K562 (cell line): ENCODE data around the gene TBL2. TPM values are rescaled to one million over a fixed set of nuclear protein-coding genes. Genes with fewer than 3 reads are reported as not detected.

Experiments used
- BCOR ChIP-seq: fragments of 450-650 bp; IDR thresholded peaks from 2 replicates; pipeline ENCODE4 v1.6.1; 2016
- CC2D1A ChIP-seq: fragments of 450-650 bp; IDR thresholded peaks from 2 replicates; pipeline ENCODE4 v1.6.1; 2017; ENCODE audit warnings: mild to moderate bottlenecking
- E2F8 ChIP-seq: fragments of 450-650 bp; IDR thresholded peaks from 2 replicates; pipeline ENCODE4 v1.7.1; 2018; ENCODE audit warnings: mild to moderate bottlenecking, low read depth; ENCODE audit not compliant: partially characterized antibody
- FOXJ2 ChIP-seq: fragments of 200-800 bp; sonication (Bioruptor generic); IDR thresholded peaks from 2 replicates; pipeline ENCODE4 v1.6.1; 2016; ENCODE audit warnings: missing genetic modification characterization, missing compliant biosample characterization
- FOXM1 ChIP-seq, 2 experiments: fragments of 450-650 bp in 1 of 2; sonication (generic) in 1 of 2; formaldehyde crosslinking in 1 of 2; IDR thresholded peaks; 2 replicates each; pipeline versions ENCODE4 v1.6.1 to v1.9.0; 2017 to 2022; ENCODE audit warnings: low read depth in 2 of 2, mild to moderate bottlenecking in 2 of 2, missing genetic modification reagents in 1 of 2, moderate library complexity in 1 of 2
- GABPB2 ChIP-seq: fragments of 250-450 bp; sonication (Bioruptor Pico); conservative IDR thresholded peaks from 2 replicates; pipeline ENCODE4 v1.5.1; 2021; ENCODE audit warnings: mild to moderate bottlenecking
- HDAC1 ChIP-seq, 2 experiments: fragments of 450-650 bp; IDR thresholded peaks; 2 replicates each; pipeline ENCODE4 v1.6.1; 2016 to 2017; ENCODE audit warnings: inconsistent platforms in 1 of 2, mild to moderate bottlenecking in 1 of 2, moderate library complexity in 1 of 2
- HMGN3 ChIP-seq: IDR thresholded peaks from 2 replicates; pipeline ENCODE4 v1.6.1; 2011; ENCODE audit warnings: borderline replicate concordance, low read depth, mild to moderate bottlenecking, mixed read lengths, low read length; ENCODE audit not compliant: insufficient read length; ENCODE audit errors: extremely low read depth
- IRF2 ChIP-seq: sonication (generic); formaldehyde crosslinking; IDR thresholded peaks from 2 replicates; pipeline ENCODE4 v1.8.1; 2022; ENCODE audit warnings: mild to moderate bottlenecking, missing genetic modification reagents
- MEIS2 ChIP-seq: fragments of 450-650 bp; IDR thresholded peaks from 2 replicates; pipeline ENCODE4 v1.6.1; 2014; ENCODE audit warnings: mild to moderate bottlenecking; ENCODE audit not compliant: partially characterized antibody
- NFIC ChIP-seq: fragments of 450-650 bp; IDR thresholded peaks from 2 replicates; pipeline ENCODE4 v1.6.1; 2017; ENCODE audit warnings: mild to moderate bottlenecking, inconsistent platforms
- TFE3 ChIP-seq: fragments of 450-650 bp; formaldehyde crosslinking; IDR thresholded peaks from 2 replicates; pipeline ENCODE4 v1.4.0; 2020; ENCODE audit warnings: mild to moderate bottlenecking, mixed read lengths
- ZKSCAN8 ChIP-seq: fragments of 200-800 bp; sonication (Bioruptor generic); IDR thresholded peaks from 2 replicates; pipeline ENCODE4 v1.6.1; 2016; ENCODE audit warnings: missing genetic modification characterization, missing compliant biosample characterization
- ZNF184 ChIP-seq: sonication (generic); formaldehyde crosslinking; IDR thresholded peaks from 2 replicates; pipeline ENCODE4 v1.5.0; 2020; ENCODE audit warnings: missing genetic modification reagents
- ZNF24 ChIP-seq: fragments of 450-650 bp; IDR thresholded peaks from 2 replicates; pipeline ENCODE4 v1.6.1; 2016
- ZNF511 ChIP-seq: sonication (generic); formaldehyde crosslinking; IDR thresholded peaks from 2 replicates; pipeline ENCODE4 v1.8.0; 2022; ENCODE audit warnings: mild to moderate bottlenecking, missing genetic modification reagents
- ZNF518B ChIP-seq: fragments of 250-450 bp; sonication (Bioruptor Pico); IDR thresholded peaks from 2 replicates; pipeline ENCODE4 v1.5.0; 2021; ENCODE audit warnings: mild to moderate bottlenecking, moderate library complexity
- ZNF77 ChIP-seq: fragments of 250-450 bp; sonication (Bioruptor Pico); IDR thresholded peaks from 2 replicates; pipeline ENCODE4 v1.5.0; 2020
- polyA plus RNA-seq, 8 experiments: library from polyadenylated mRNA; depleted of rRNA in 4 of 8; stranded (reverse) in 5 of 8; unstranded in 3 of 8; fragments of >200 nt; fragmentation: Nextera tagmentation in 2 of 8; fragmentation: Illumina TruSeq in 1 of 8; extraction: Ambion mirVana in 2 of 8; extraction: Trizol in 1 of 8; gene quantifications; 2 replicates each; pipeline versions ENCODE4 v1.2.1 to v1.2.3, GENCODE V29; 2011 to 2014; ENCODE audit warnings: inconsistent platforms in 1 of 8, missing spikeins in 1 of 8
- total RNA-seq, 7 experiments: library from RNA; depleted of rRNA in 6 of 7; stranded (reverse); fragments of >200 nt in 6 of 7; fragmentation: Illumina TruSeq in 2 of 7; extraction: Trizol in 2 of 7; gene quantifications; 2 replicates each; pipeline versions ENCODE4 v1.2.1 to v1.2.3, GENCODE V29; 2011 to 2021; ENCODE audit warnings: low replicate concordance in 1 of 7

TBL2 gene
- total and polyA plus RNA-seq, 9 of the 15 experiments (the other 6 are each of a cell fraction or from before 2014, with no cell fraction given), result 2.5 to 123 (median 49.2) TPM

- TF ChIP-seq ZNF518B (CRISPR knock-in tag), result no peak
- TF ChIP-seq MEIS2, result peak; percentile 76
- TF ChIP-seq HDAC1 (IDR thresholded peaks at IDR 0.05), result peak in 1 of 2 experiments; percentile 92; a peak in 2 of 4 replicates
- peak; percentile 89 for TF ChIP-seq FOXJ2
- TF ChIP-seq E2F8, result peak; percentile 34
- peak; percentile 81 for TF ChIP-seq TFE3 (CRISPR knock-in tag)
- no peak for TF ChIP-seq ZNF77
- peak; percentile 77 for TF ChIP-seq HMGN3
- peak; percentile 96 for TF ChIP-seq NFIC
- no peak for TF ChIP-seq IRF2
- TF ChIP-seq ZKSCAN8, result peak; percentile 6; the same call in 1 of the 2 replicates
- TF ChIP-seq BCOR, result peak; percentile 88
- no peak for TF ChIP-seq GABPB2 (CRISPR knock-in tag)
- TF ChIP-seq ZNF24, result peak; percentile 62; the same call in 1 of the 2 replicates
- TF ChIP-seq CC2D1A, result peak; percentile 79; the same call in 1 of the 2 replicates
- TF ChIP-seq ZNF511 (CRISPR knock-in tag), result no peak; the same call in 1 of the 2 replicates
- no peak for TF ChIP-seq ZNF184 (CRISPR knock-in tag)
- peak; percentile 79 for TF ChIP-seq FOXM1 (IDR thresholded peaks at IDR 0.05; ENCODE audit: low read depth)
- TF ChIP-seq FOXM1 (CRISPR knock-in tag; IDR thresholded peaks at IDR 0.05; ENCODE audit: low read depth), result no peak
Observed at GRCh38 chr7:73612598-73613269, 34.4 kb upstream of the TBL2 start (continued).
